GM12873 (cell line): ENCODE data around the gene CD300H.

Experiments
- TF ChIP-seq, protein P1 (sequence below): IDR thresholded peaks from 2 replicates; pipeline ENCODE4 v1.5.1; 2012; ENCODE audit warnings: low read depth, mild to moderate bottlenecking, moderate library complexity, low read length, control low read depth; ENCODE audit not compliant: insufficient read depth; ENCODE audit errors: missing control alignments

The CD300H gene

DNA sequence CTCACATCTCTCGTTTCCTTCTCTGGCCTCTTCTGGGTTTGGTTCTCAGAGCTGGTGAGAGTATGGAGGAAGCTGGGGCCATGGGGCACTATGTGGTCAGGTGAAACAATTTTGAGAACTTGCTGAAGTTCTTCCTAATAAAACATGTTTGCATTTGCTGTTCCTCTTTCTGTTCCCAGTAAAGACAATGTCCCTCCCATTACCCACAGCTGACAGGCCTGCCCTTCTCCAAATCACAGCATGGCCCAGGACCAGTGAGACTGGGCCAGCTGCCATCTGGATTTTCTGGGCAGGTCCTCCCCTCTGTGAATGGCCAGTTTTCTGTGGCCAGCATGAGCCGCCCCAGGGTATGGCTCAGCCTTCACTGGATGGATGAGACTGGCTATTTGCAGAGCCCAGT, at the start of gene CD300H:
TSS of gene CD300H (minus strand) at position 113 of the 400 bp plus-strand sequence.
- TF ChIP-seq, protein P1, sequence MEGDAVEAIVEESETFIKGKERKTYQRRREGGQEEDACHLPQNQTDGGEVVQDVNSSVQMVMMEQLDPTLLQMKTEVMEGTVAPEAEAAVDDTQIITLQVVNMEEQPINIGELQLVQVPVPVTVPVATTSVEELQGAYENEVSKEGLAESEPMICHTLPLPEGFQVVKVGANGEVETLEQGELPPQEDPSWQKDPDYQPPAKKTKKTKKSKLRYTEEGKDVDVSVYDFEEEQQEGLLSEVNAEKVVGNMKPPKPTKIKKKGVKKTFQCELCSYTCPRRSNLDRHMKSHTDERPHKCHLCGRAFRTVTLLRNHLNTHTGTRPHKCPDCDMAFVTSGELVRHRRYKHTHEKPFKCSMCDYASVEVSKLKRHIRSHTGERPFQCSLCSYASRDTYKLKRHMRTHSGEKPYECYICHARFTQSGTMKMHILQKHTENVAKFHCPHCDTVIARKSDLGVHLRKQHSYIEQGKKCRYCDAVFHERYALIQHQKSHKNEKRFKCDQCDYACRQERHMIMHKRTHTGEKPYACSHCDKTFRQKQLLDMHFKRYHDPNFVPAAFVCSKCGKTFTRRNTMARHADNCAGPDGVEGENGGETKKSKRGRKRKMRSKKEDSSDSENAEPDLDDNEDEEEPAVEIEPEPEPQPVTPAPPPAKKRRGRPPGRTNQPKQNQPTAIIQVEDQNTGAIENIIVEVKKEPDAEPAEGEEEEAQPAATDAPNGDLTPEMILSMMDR = no peak

DNA sequence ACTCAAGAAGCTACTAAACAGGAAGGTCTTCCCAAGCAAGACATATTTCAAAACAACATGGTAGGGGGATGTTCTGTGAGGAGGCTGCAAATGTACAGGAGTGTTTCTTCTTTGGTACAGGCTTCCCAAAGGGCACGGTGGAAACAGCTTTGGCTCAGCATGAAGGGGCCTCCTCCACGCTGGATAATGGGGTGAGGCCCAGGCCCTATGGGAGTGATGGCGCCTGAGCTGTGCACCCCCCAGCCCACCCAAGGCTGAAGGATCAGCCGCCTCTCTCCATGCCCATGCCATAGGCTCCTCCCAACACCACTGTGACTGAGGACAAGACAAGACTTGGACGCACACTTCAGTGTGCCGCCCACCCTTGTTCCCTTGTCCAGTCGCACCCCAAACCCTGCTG, 49.4 kb upstream of the CD300H start:
- TF ChIP-seq, protein P1 = no peak

DNA sequence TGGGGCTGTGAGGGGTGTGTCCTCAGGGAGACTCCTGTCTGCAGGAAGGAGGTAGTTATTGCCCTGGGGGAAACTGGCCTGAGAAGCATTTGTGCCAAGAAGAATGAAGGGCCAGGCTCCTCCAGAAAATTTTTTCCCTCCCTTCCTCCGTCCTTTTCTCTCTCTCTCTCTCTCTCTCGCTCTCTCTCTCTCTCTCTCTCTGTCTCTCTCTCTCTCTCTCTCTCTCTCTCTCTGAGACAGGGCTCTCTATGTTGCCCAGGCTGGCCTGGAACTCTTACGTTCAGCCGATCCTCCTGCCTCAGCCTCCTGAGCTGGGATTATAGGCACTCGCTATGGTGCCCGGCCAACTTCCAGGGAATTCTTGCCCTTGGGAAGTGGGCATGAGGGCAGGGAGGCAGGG, 44.7 kb upstream of the CD300H start:
- TF ChIP-seq, protein P1 = no peak

DNA sequence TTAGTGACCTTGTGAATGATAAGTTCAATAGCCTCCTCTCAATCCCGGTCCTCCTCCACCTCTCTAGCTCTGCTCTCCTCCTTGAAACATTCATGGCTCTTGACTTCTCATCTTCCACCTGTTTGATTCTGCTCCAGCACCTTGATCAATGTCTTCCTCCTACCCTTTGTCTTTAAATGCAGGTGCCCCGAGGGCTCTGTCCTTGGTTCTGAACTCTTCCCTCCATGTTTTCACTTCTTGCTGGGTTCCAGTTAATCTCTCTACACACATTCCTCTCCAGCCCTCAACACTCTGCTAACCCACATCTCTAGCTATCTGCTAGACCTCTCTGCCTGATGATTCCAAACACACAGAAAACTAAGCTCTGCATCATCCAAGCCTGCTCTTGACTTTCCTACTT, 42.8 kb upstream of the CD300H start:
- TF ChIP-seq, protein P1 = no peak

DNA sequence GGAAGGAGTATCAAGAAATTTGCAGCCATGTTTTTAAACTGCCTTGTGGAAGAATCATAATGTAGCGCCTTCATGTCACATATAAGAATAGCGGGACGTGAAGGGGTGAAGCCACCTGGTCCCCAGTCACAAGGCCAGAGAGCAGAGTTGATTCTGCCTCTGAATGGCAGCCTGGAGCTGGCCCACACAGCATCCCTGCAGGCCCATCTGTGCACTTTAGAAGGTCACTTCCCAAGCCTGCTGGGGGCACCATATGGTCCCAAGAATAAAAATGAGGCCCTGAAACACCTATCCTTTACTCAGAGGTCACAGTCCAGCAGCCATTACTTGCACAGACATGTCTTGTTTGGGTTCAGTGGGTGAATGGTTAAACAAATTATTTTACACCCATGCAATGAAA, 41.2 kb upstream of the CD300H start:
- TF ChIP-seq, protein P1 = no peak

DNA sequence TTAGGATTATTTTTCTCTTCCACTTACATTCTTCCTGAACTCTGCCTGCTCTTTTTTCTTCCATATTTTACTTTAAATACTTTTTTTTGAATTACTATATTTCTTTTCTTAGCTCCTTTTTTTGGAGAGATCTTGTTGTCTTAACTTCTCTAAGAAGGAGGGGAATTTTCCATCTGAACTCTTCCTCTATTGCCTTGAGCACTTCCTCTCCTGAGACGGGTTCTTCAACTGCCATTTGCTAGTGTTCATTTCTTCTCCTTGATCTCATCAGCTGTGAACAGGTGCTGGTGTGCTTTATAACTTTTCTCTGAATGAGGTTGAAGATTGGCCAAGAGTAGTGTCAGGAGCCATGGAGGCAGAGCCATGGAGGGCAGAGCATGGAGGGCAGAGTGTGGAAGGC, 39.9 kb upstream of the CD300H start:
- TF ChIP-seq, protein P1 = no peak

DNA sequence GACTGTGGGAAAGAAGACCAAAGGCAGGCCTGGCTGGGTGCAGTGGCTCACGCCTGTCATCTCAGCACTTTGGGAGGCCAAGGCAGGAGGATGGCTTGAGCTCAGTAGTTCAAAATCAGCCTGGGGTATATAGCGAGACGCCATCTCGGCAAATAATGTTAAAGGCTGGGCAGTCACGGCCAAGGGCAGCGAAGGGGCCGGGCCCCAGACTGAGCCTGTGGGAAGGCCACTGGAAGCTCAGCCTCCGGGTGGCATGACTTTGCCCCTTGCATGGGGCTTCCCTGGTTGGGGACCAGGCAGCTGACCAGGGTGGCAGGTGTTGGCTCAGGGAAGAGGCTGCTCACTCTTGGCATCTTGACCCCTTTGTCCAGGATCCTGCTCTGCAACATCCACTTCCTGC, 38.7 kb upstream of the CD300H start:
- TF ChIP-seq, protein P1 = no peak
